Thyroid gland (tissue), 4 donors: Measurements from ENCODE around the gene ENDOG.
A peak's percentile ranks its signal among the peaks of the same experiment; 100 is the strongest.

ENCODE experiments used
- CTCF ChIP-seq, 6 experiments: fragments of 200-600 bp in 3 of 6; fragments of 450-650 bp in 3 of 6; sonication (generic) in 3 of 6; IDR thresholded peaks; one replicate each; pipeline ENCODE4 v1.5.1; 2016 to 2019; ENCODE audit warnings: antibody characterized with exemption in 6 of 6, mild to moderate bottlenecking in 2 of 6, inconsistent platforms in 1 of 6, moderate library complexity in 1 of 6
- POLR2A ChIP-seq, 2 donors: fragments of 450-650 bp; IDR thresholded peaks; one replicate each; pipeline ENCODE4 v1.6.1; 2017; ENCODE audit warnings: antibody characterized with exemption in 2 of 2, mild to moderate bottlenecking in 2 of 2, moderate library complexity in 1 of 2

- TF ChIP-seq CTCF (IDR thresholded peaks at IDR 0.05) (peak; percentile 92 to 99 (median 98)), POLR2A (IDR thresholded peaks at IDR 0.05) (peak in 1 of 2 donors; percentile 97)
Measured at GRCh38 chr9:128818099-128818838, at the start of gene ENDOG.
